Type B pancreatic cell (in vitro differentiated cells): ENCODE measurements around the gene NDNF. TPM values are rescaled to one million over a fixed set of nuclear protein-coding genes. Genes with fewer than 3 reads are reported as not detected.

Source experiments
- DNase-seq: peaks from one replicate; pipeline ENCODE4 v3.0.0; 2021; ENCODE audit warnings: mixed read lengths; ENCODE audit not compliant: unreplicated experiment; ENCODE audit errors: extremely low spot score
- H3K27ac Mint-ChIP-seq: 2 replicates; pipeline ENCODE4 v1.8.0; 2021; ENCODE audit warnings: mild to moderate bottlenecking, mixed read lengths
- H3K27me3 Mint-ChIP-seq: 2 replicates; pipeline ENCODE4 v1.8.0; 2021; ENCODE audit warnings: mixed read lengths
- H3K36me3 Mint-ChIP-seq: 2 replicates; pipeline ENCODE4 v1.8.0; 2021; ENCODE audit warnings: mixed read lengths
- H3K4me1 Mint-ChIP-seq: one replicate; pipeline ENCODE4 v1.8.0; 2021; ENCODE audit warnings: mixed read lengths; ENCODE audit not compliant: unreplicated experiment
- H3K4me3 Mint-ChIP-seq: 2 replicates; pipeline ENCODE4 v1.8.0; 2021; ENCODE audit warnings: mild to moderate bottlenecking, mixed read lengths
- H3K9me3 Mint-ChIP-seq: 2 replicates; pipeline ENCODE4 v1.8.0; 2021; ENCODE audit warnings: mixed read lengths
- CTCF ChIP-seq: fragments of 200-600 bp; sonication (generic); conservative IDR thresholded peaks from 2 replicates; pipeline ENCODE4 v1.5.0; 2021; ENCODE audit warnings: antibody characterized with exemption, mild to moderate bottlenecking
- long read RNA-seq: library from polyadenylated mRNA; unstranded; transcript quantifications from one replicate; pipeline ENCODE4 v2.0.0, GENCODE V29; 2020
- total RNA-seq: library from RNA; stranded (reverse); gene quantifications from 2 replicates; pipeline ENCODE4 v1.2.1, GENCODE V29; 2021; ENCODE audit warnings: low replicate concordance

NDNF gene
- total RNA-seq, result 14.6 and 17.4 TPM in 2 replicates
- long read RNA-seq, transcript NDNF-201 (4 exons, 2,885 nt), result major isoform, 7 of 9 reads
- long read RNA-seq, partial matches to known transcripts, result 1 of 9 reads
- long read RNA-seq, other reads (novel, unspliced or antisense), result 1 of 9 reads

- Mint-ChIP-seq H3K9me3 (peaks cover 7% of the 10 kb centered on the region), H3K27ac (peak within 1 kb of the TSS; percentile 78), H3K4me1 (peaks cover 16% of the 10 kb centered on the region), H3K36me3 (no peaks in the 10 kb centered on the region), H3K27me3 (peaks cover 74% of the 10 kb centered on the region), H3K4me3 (peak within 1 kb of the TSS; percentile 94)
- DNase-seq, result peak; percentile 76
- TF ChIP-seq CTCF, result no peak
Measured at GRCh38 chr4:121072224-121073003, at the start of gene NDNF. Gene NDNF, minus strand, starts transcription at chr4:121072535. Its CDS starts 26,698 bp downstream, at chr4:121045837.

- H3K4me1 Mint-ChIP-seq, result no peaks in the 10 kb centered on the region
- TF ChIP-seq CTCF, result no peak
- H3K36me3 Mint-ChIP-seq, result no peaks in the 10 kb centered on the region
- DNase-seq, result no peak
- H3K9me3 Mint-ChIP-seq, result no peaks in the 10 kb centered on the region
- no peak overlapping the region for H3K4me3 Mint-ChIP-seq
- no peak overlapping the region for H3K27ac Mint-ChIP-seq
- H3K27me3 Mint-ChIP-seq, result no peaks in the 10 kb centered on the region
Measured at GRCh38 chr4:121119715-121120114, 47.4 kb upstream of the NDNF start.

GRCh38 chr4:121118344-121118743 is 46.0 kb upstream of the NDNF start:
- no peak overlapping the region for H3K4me3 Mint-ChIP-seq
- DNase-seq, result no peak
- H3K9me3 Mint-ChIP-seq, result no peaks in the 10 kb centered on the region
- no peaks in the 10 kb centered on the region for H3K4me1 Mint-ChIP-seq
- no peak overlapping the region for H3K27ac Mint-ChIP-seq
- H3K27me3 Mint-ChIP-seq, result no peaks in the 10 kb centered on the region
- no peaks in the 10 kb centered on the region for H3K36me3 Mint-ChIP-seq
- TF ChIP-seq CTCF, result no peak

GRCh38 chr4:121114756-121115155 is 42.4 kb upstream of the NDNF start:
- H3K36me3 Mint-ChIP-seq, result no peaks in the 10 kb centered on the region
- DNase-seq, result no peak
- H3K4me3 Mint-ChIP-seq, result no peak overlapping the region
- H3K9me3 Mint-ChIP-seq, result no peaks in the 10 kb centered on the region
- no peak for TF ChIP-seq CTCF
- peaks cover 3% of the 10 kb centered on the region for H3K27me3 Mint-ChIP-seq
- no peak overlapping the region for H3K27ac Mint-ChIP-seq
- no peaks in the 10 kb centered on the region for H3K4me1 Mint-ChIP-seq

GRCh38 chr4:121112530-121112929 is 40.2 kb upstream of the NDNF start:
- no peak overlapping the region for H3K4me3 Mint-ChIP-seq
- H3K4me1 Mint-ChIP-seq, result no peaks in the 10 kb centered on the region
- H3K9me3 Mint-ChIP-seq, result no peaks in the 10 kb centered on the region
- no peaks in the 10 kb centered on the region for H3K36me3 Mint-ChIP-seq
- no peak overlapping the region for H3K27ac Mint-ChIP-seq
- H3K27me3 Mint-ChIP-seq, result peaks cover 3% of the 10 kb centered on the region
- DNase-seq, result no peak
- TF ChIP-seq CTCF, result peak; percentile 76
